Measurements from ENCODE around the gene RALGAPA2. TPM values are rescaled to one million over a fixed set of nuclear protein-coding genes. Genes with fewer than 3 reads are reported as not detected.

RALGAPA2 gene
- total RNA-seq, 1 experiment from 2014 or later, result 13.4 TPM

GRCh38 chr20:20480126-20480525 is 232.3 kb downstream of the RALGAPA2 start:
- no peak for ATAC-seq

GRCh38 chr20:20477444-20478041 is 234.9 kb downstream of the RALGAPA2 start:
- POLR2A ChIA-PET, result no interaction called here
- no peaks in the 10 kb centered on the region for H3K36me3 ChIP-seq (ENCODE audit: control insufficient read depth, insufficient read depth, low read length)
- H3K27ac ChIP-seq (ENCODE audit: low read length), result no peak overlapping the region
- H3K9me3 ChIP-seq (ENCODE audit: control insufficient read depth, insufficient read depth, low read depth, low read length), result no peaks in the 10 kb centered on the region
- BruUV-seq (replicated peaks), result no TSS peak
- in situ Hi-C loops (cut with HindIII; ENCODE audit: low pct_unique_long_range_greater_than_20kb, low sequenced_read_pairs) (no loop called here), intact Hi-C loops (cut with micrococcal nuclease; ENCODE audit: unreplicated experiment) (no loop called here)
- no peak for DNase-seq (ENCODE audit: low read depth, low spot score)
- CTCF ChIA-PET, result no interaction called here
- no peaks in the 10 kb centered on the region for H3K4me1 ChIP-seq (ENCODE audit: control insufficient read depth, insufficient read depth, low read length)
- no peak for ATAC-seq
- no peak overlapping the region for H3K4me3 ChIP-seq (ENCODE audit: low read depth in 2 of 2, low read length in 2 of 2)
- TF ChIP-seq TCF7L2 (IDR thresholded peaks at IDR 0.05; ENCODE audit: low read depth, low read length), result no peak
- TF ChIP-seq POLR2AphosphoS5 (IDR thresholded peaks at IDR 0.05; ENCODE audit: low read depth, low read length), result no peak
- TF ChIP-seq, protein P1, sequence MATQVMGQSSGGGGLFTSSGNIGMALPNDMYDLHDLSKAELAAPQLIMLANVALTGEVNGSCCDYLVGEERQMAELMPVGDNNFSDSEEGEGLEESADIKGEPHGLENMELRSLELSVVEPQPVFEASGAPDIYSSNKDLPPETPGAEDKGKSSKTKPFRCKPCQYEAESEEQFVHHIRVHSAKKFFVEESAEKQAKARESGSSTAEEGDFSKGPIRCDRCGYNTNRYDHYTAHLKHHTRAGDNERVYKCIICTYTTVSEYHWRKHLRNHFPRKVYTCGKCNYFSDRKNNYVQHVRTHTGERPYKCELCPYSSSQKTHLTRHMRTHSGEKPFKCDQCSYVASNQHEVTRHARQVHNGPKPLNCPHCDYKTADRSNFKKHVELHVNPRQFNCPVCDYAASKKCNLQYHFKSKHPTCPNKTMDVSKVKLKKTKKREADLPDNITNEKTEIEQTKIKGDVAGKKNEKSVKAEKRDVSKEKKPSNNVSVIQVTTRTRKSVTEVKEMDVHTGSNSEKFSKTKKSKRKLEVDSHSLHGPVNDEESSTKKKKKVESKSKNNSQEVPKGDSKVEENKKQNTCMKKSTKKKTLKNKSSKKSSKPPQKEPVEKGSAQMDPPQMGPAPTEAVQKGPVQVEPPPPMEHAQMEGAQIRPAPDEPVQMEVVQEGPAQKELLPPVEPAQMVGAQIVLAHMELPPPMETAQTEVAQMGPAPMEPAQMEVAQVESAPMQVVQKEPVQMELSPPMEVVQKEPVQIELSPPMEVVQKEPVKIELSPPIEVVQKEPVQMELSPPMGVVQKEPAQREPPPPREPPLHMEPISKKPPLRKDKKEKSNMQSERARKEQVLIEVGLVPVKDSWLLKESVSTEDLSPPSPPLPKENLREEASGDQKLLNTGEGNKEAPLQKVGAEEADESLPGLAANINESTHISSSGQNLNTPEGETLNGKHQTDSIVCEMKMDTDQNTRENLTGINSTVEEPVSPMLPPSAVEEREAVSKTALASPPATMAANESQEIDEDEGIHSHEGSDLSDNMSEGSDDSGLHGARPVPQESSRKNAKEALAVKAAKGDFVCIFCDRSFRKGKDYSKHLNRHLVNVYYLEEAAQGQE (IDR thresholded peaks at IDR 0.05; ENCODE audit: insufficient read depth in 1 of 2, low read depth in 2 of 2, low read length in 1 of 2), result no peak
- no peak for TF ChIP-seq CTCF (IDR thresholded peaks at IDR 0.05)
- no peak for TF ChIP-seq SIN3A (IDR thresholded peaks at IDR 0.05; ENCODE audit: borderline replicate concordance, insufficient read depth, low read depth, low read length)
- no peaks in the 10 kb centered on the region for H3K27me3 ChIP-seq (ENCODE audit: control insufficient read depth, insufficient read depth, low read length)

More at GRCh38 chr20:20480126-20480525, 232.3 kb downstream of the RALGAPA2 start:
- Histone ChIP-seq H3K36me3 (ENCODE audit: control insufficient read depth, insufficient read depth, low read length) (no peaks in the 10 kb centered on the region), H3K27ac (ENCODE audit: low read length) (no peak overlapping the region), H3K27me3 (ENCODE audit: control insufficient read depth, insufficient read depth, low read length) (no peaks in the 10 kb centered on the region), H3K9me3 (ENCODE audit: control insufficient read depth, insufficient read depth, low read depth, low read length) (no peaks in the 10 kb centered on the region), H3K4me1 (ENCODE audit: control insufficient read depth, insufficient read depth, low read length) (no peaks in the 10 kb centered on the region), H3K4me3 (ENCODE audit: low read depth in 2 of 2, low read length in 2 of 2) (no peak overlapping the region)
- no peak for DNase-seq (ENCODE audit: low read depth, low spot score)
- in situ Hi-C loops (cut with HindIII; ENCODE audit: low pct_unique_long_range_greater_than_20kb, low sequenced_read_pairs) (no loop called here), intact Hi-C loops (cut with micrococcal nuclease; ENCODE audit: unreplicated experiment) (no loop called here)
- no TSS peak for BruUV-seq (replicated peaks)
- ChIA-PET POLR2A (no interaction called here), CTCF (no interaction called here)
- TF ChIP-seq SIN3A (IDR thresholded peaks at IDR 0.05; ENCODE audit: borderline replicate concordance, insufficient read depth, low read depth, low read length) (no peak), POLR2AphosphoS5 (IDR thresholded peaks at IDR 0.05; ENCODE audit: low read depth, low read length) (no peak), TCF7L2 (IDR thresholded peaks at IDR 0.05; ENCODE audit: low read depth, low read length) (no peak), CTCF (IDR thresholded peaks at IDR 0.05) (no peak)
- TF ChIP-seq, protein P1 (IDR thresholded peaks at IDR 0.05; ENCODE audit: insufficient read depth in 1 of 2, low read depth in 2 of 2, low read length in 1 of 2), result no peak

Measured in Panc1 (cell line).